ENCODE results near the gene PHYHD1.
A peak's percentile ranks its signal among the peaks of the same experiment; 100 is the strongest.

PHYHD1 gene

GRCh38 chr9:128901822-128902221 lies 19.0 kb upstream of the PHYHD1 start:
- no peak for DNase-seq

GRCh38 chr9:128902351-128903078 lies 18.3 kb upstream of the PHYHD1 start:
- DNase-seq: peak; percentile 68 to 75

- no peak for DNase-seq
Observed at GRCh38 chr9:128903079-128903461, 17.7 kb upstream of the PHYHD1 start.

GRCh38 chr9:128903871-128904620 lies 16.7 kb upstream of the PHYHD1 start:
- no peak for DNase-seq

GRCh38 chr9:128905964-128906363 lies 14.8 kb upstream of the PHYHD1 start:
- DNase-seq: no peak

- DNase-seq: no peak
Observed at GRCh38 chr9:128906741-128907140, 14.0 kb upstream of the PHYHD1 start.

- DNase-seq: no peak
Observed at GRCh38 chr9:128908372-128908771, 12.4 kb upstream of the PHYHD1 start.

- DNase-seq: no peak
Observed at GRCh38 chr9:128909859-128910258, 10.9 kb upstream of the PHYHD1 start.

- no peak for DNase-seq
Observed at GRCh38 chr9:128910906-128911305, 9.9 kb upstream of the PHYHD1 start.

GRCh38 chr9:128911529-128912035 lies 9.2 kb upstream of the PHYHD1 start:
- no peak for DNase-seq

- DNase-seq: no peak
Observed at GRCh38 chr9:128912270-128912853, 8.4 kb upstream of the PHYHD1 start.

GRCh38 chr9:128913048-128913900 lies 7.5 kb upstream of the PHYHD1 start:
- DNase-seq: no peak

GRCh38 chr9:128913995-128914772 lies 6.6 kb upstream of the PHYHD1 start:
- no peak for DNase-seq

GRCh38 chr9:128916204-128916603 lies 4.6 kb upstream of the PHYHD1 start:
- no peak for DNase-seq

- DNase-seq: no peak
Observed at GRCh38 chr9:128916745-128917144, 4.0 kb upstream of the PHYHD1 start.

GRCh38 chr9:128917151-128917849 lies 3.5 kb upstream of the PHYHD1 start:
- no peak for DNase-seq

GRCh38 chr9:128918921-128919320 lies 1.9 kb upstream of the PHYHD1 start:
- no peak for DNase-seq

- DNase-seq: no peak
Observed at GRCh38 chr9:128919402-128920089, 1.2 kb upstream of the PHYHD1 start.

GRCh38 chr9:128921881-128922763 lies 1.3 kb downstream of the PHYHD1 start:
- no peak for DNase-seq

- no peak for DNase-seq
Observed at GRCh38 chr9:128923493-128923883, 2.7 kb downstream of the PHYHD1 start.

Data from stimulated activated CD4-positive, alpha-beta T cell treated with anti-CD3 and anti-CD28 coated beads, Interleukin-2, amount 100 ng/mL, for 48 hours (primary cell).